Measurements from ENCODE around the gene TAF8. TPM values are rescaled to one million over a fixed set of nuclear protein-coding genes. Genes with fewer than 3 reads are reported as not detected.

The TAF8 gene
- total RNA-seq, 1 experiment from 2014 or later = 38.4 TPM

GRCh38 chr6:42113936-42114636, 63.8 kb downstream of the TAF8 start:
- DNase-seq = peak in 1 of 2 experiments; percentile 87
- ChIA-PET POLR2A (ENCODE audit: unreplicated experiment) (no interaction called here), CTCF (interaction anchor here (0.6 kb wide), 1 partner anchor 416 kb away, joined by 3 read pairs; no protein-coding TSS in a partner anchor)
- no TSS peak for BruUV-seq (replicated peaks)
- peaks cover 54% of the 10 kb centered on the region for H3K79me2 ChIP-seq (ENCODE audit: low read depth)
- no peak overlapping the region for H3K4me3 ChIP-seq
- no peaks in the 10 kb centered on the region for H3K9me2 ChIP-seq (ENCODE audit: insufficient read depth)
- H3K27ac ChIP-seq = peak overlapping the region; percentile 55
- H3K4me2 ChIP-seq = peak overlapping the region; percentile 60
- H2AFZ ChIP-seq = no peak overlapping the region
- peaks cover 4% of the 10 kb centered on the region for H3K36me3 ChIP-seq (ENCODE audit: low read depth)
- H4K20me1 ChIP-seq (ENCODE audit: insufficient read depth) = peaks cover 4% of the 10 kb centered on the region; the same call in 1 of the 2 replicates
- intact Hi-C loops (cut with micrococcal nuclease; ENCODE audit: unreplicated experiment) = no loop called here
- no peaks in the 10 kb centered on the region for H3K27me3 ChIP-seq (ENCODE audit: insufficient read depth, low read depth)
- peaks cover 52% of the 10 kb centered on the region for H3K4me1 ChIP-seq (replicated peaks; ENCODE audit: insufficient read depth)
- no peaks in the 10 kb centered on the region for H3K9me3 ChIP-seq (ENCODE audit: insufficient read depth, low read depth)
- no peak for TF ChIP-seq EZH2 (IDR thresholded peaks at IDR 0.05; ENCODE audit: low read depth)
- TF ChIP-seq CTCF (conservative IDR thresholded peaks at IDR 0.05) = no peak
- H3F3A ChIP-seq (ENCODE audit: insufficient read depth, low read depth) = peaks cover 47% of the 10 kb centered on the region

GRCh38 chr6:42117843-42118161, 67.5 kb downstream of the TAF8 start:
- H3K27ac ChIP-seq = peak overlapping the region; percentile 94
- DNase-seq = no peak
- peaks cover 70% of the 10 kb centered on the region for H3F3A ChIP-seq (ENCODE audit: insufficient read depth, low read depth)
- POLR2A ChIA-PET (ENCODE audit: unreplicated experiment) = interaction anchor here (0.6 to 0.8 kb wide), 2 partner anchors 18 to 324 kb away, joined by 3 to 7 read pairs; no protein-coding TSS in a partner anchor
- peak overlapping the region; percentile 45 for H3K4me2 ChIP-seq
- H3K4me1 ChIP-seq (replicated peaks; ENCODE audit: insufficient read depth) = peaks cover 88% of the 10 kb centered on the region
- TF ChIP-seq EZH2 (IDR thresholded peaks at IDR 0.05; ENCODE audit: low read depth) = no peak
- TF ChIP-seq CTCF (conservative IDR thresholded peaks at IDR 0.05) = no peak
- no TSS peak for BruUV-seq (replicated peaks)
- H3K36me3 ChIP-seq (ENCODE audit: low read depth) = peaks cover 4% of the 10 kb centered on the region; the same call in 1 of the 2 replicates
- H3K27me3 ChIP-seq (ENCODE audit: insufficient read depth, low read depth) = no peaks in the 10 kb centered on the region
- no peak overlapping the region for H2AFZ ChIP-seq
- H3K9me2 ChIP-seq (ENCODE audit: insufficient read depth) = no peaks in the 10 kb centered on the region
- CTCF ChIA-PET = interaction anchor here (1.4 kb wide), 1 partner anchor 19 kb away, joined by 7 read pairs; no protein-coding TSS in a partner anchor
- H3K9me3 ChIP-seq (ENCODE audit: insufficient read depth, low read depth) = no peaks in the 10 kb centered on the region
- H4K20me1 ChIP-seq (ENCODE audit: insufficient read depth) = no peaks in the 10 kb centered on the region
- intact Hi-C loops (cut with micrococcal nuclease; ENCODE audit: unreplicated experiment) = loop anchor here (1.0 to 2.0 kb wide), 3 partner anchors 19 to 49 kb away; no protein-coding TSS in a partner anchor
- H3K4me3 ChIP-seq = no peak overlapping the region
- peaks cover 47% of the 10 kb centered on the region for H3K79me2 ChIP-seq (ENCODE audit: low read depth)

- Histone ChIP-seq H3K4me2 (peak overlapping the region; percentile 45), H3K9me2 (ENCODE audit: insufficient read depth) (no peaks in the 10 kb centered on the region), H3K27ac (peak overlapping the region; percentile 94), H3K9me3 (ENCODE audit: insufficient read depth, low read depth) (no peaks in the 10 kb centered on the region), H2AFZ (no peak overlapping the region), H4K20me1 (ENCODE audit: insufficient read depth) (no peaks in the 10 kb centered on the region), H3K79me2 (ENCODE audit: low read depth) (peaks cover 41% of the 10 kb centered on the region), H3K27me3 (ENCODE audit: insufficient read depth, low read depth) (no peaks in the 10 kb centered on the region), H3K36me3 (ENCODE audit: low read depth) (peaks cover under 1% of the 10 kb centered on the region; the same call in 1 of the 2 replicates), H3F3A (ENCODE audit: insufficient read depth, low read depth) (peaks cover 74% of the 10 kb centered on the region), H3K4me1 (replicated peaks; ENCODE audit: insufficient read depth) (peaks cover 88% of the 10 kb centered on the region), H3K4me3 (no peak overlapping the region)
- peak; percentile 95 to 99 for DNase-seq
- CTCF ChIA-PET = interaction anchor here (0.6 to 1.4 kb wide), 9 partner anchors 19 to 289 kb away, joined by 3 to 21 read pairs (median 7); partner anchors contain the start of gene C6orf132
- POLR2A ChIA-PET (ENCODE audit: unreplicated experiment) = interaction anchor here (0.5 to 1.8 kb wide), 10 partner anchors 19 to 323 kb away, joined by 3 to 68 read pairs (median 15); partner anchors contain the start of genes C6orf132, CCND3 and TAF8
- intact Hi-C loops (cut with micrococcal nuclease; ENCODE audit: unreplicated experiment) = loop anchor here (1.0 to 2.0 kb wide), 3 partner anchors 19 to 48 kb away; no protein-coding TSS in a partner anchor
- no TSS peak for BruUV-seq (replicated peaks)
- no peak for TF ChIP-seq CTCF (conservative IDR thresholded peaks at IDR 0.05)
- no peak for TF ChIP-seq EZH2 (IDR thresholded peaks at IDR 0.05; ENCODE audit: low read depth)
Observed at GRCh38 chr6:42118162-42119001, 68.1 kb downstream of the TAF8 start.

Measured in PC-9 (cell line).